ENCODE measurements around the gene NEK2.

DNA sequence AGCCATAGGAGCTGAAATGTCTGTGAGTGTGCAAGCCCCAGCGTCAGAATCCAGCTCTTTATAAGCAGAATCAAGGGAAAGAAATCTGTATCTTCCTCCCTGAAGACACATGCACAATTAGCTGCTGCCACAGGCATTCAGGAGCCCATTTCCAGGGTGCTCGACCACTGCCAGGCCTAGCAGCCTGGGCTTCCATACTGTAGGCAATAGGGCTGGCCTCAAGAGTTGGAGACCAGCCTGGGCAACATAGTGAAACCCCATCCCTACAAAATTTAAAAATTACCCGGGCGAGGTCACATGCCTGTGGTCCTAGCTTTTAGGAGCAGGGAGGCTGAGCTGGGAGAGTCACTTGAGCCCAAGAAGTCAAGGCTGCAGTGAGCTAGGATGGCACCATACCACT lies 41.0 kb downstream of the NEK2 start:
- TF ChIP-seq, protein P1, sequence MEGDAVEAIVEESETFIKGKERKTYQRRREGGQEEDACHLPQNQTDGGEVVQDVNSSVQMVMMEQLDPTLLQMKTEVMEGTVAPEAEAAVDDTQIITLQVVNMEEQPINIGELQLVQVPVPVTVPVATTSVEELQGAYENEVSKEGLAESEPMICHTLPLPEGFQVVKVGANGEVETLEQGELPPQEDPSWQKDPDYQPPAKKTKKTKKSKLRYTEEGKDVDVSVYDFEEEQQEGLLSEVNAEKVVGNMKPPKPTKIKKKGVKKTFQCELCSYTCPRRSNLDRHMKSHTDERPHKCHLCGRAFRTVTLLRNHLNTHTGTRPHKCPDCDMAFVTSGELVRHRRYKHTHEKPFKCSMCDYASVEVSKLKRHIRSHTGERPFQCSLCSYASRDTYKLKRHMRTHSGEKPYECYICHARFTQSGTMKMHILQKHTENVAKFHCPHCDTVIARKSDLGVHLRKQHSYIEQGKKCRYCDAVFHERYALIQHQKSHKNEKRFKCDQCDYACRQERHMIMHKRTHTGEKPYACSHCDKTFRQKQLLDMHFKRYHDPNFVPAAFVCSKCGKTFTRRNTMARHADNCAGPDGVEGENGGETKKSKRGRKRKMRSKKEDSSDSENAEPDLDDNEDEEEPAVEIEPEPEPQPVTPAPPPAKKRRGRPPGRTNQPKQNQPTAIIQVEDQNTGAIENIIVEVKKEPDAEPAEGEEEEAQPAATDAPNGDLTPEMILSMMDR (IDR thresholded peaks at IDR 0.05; ENCODE audit: low read depth, low read length), result no peak
- TF ChIP-seq POLR2A (IDR thresholded peaks at IDR 0.05; ENCODE audit: extremely low read depth, insufficient read length), result no peak
- TF ChIP-seq, protein P2, sequence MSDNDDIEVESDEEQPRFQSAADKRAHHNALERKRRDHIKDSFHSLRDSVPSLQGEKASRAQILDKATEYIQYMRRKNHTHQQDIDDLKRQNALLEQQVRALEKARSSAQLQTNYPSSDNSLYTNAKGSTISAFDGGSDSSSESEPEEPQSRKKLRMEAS (IDR thresholded peaks at IDR 0.05; ENCODE audit: low read depth, low read length), result no peak
- TF ChIP-seq MYC (IDR thresholded peaks at IDR 0.05; ENCODE audit: low read depth, low read length), result no peak
